Tibial nerve (tissue), 4 donors: ENCODE results near the gene NFIL3.

Experiments used
- CTCF ChIP-seq, 5 experiments: fragments of 200-600 bp in 3 of 5; fragments of 450-650 bp in 2 of 5; sonication (generic) in 3 of 5; IDR thresholded peaks; one replicate each; pipeline ENCODE4 v1.5.1; 2016 to 2019; ENCODE audit warnings: antibody characterized with exemption in 5 of 5, mild to moderate bottlenecking in 3 of 5, moderate library complexity in 2 of 5
- EP300 ChIP-seq, 2 donors: sonication (generic); formaldehyde crosslinking; IDR thresholded peaks; one replicate each; pipeline ENCODE4 v1.6.1; 2017; ENCODE audit warnings: antibody characterized with exemption in 2 of 2, mild to moderate bottlenecking in 1 of 2
- POLR2A ChIP-seq, 2 donors: fragments of 450-650 bp; IDR thresholded peaks; one replicate each; pipeline ENCODE4 v1.6.1; 2017; ENCODE audit warnings: antibody characterized with exemption in 2 of 2, mild to moderate bottlenecking in 2 of 2, moderate library complexity in 2 of 2

- TF ChIP-seq CTCF (IDR thresholded peaks at IDR 0.05) (no peak), POLR2A (IDR thresholded peaks at IDR 0.05) (no peak), EP300 (IDR thresholded peaks at IDR 0.05) (no peak)
Measured at GRCh38 chr9:91392435-91392834, 31.2 kb downstream of the NFIL3 start.
